Measurements from ENCODE around the gene GNA15. TPM values are rescaled to one million over a fixed set of nuclear protein-coding genes. Genes with fewer than 3 reads are reported as not detected.
A peak's percentile ranks its signal among the peaks of the same experiment; 100 is the strongest.

Gene GNA15
- total RNA-seq, 6 experiments from 2014 or later = 0.31 to 3.9 (median 0.83) TPM

DNA sequence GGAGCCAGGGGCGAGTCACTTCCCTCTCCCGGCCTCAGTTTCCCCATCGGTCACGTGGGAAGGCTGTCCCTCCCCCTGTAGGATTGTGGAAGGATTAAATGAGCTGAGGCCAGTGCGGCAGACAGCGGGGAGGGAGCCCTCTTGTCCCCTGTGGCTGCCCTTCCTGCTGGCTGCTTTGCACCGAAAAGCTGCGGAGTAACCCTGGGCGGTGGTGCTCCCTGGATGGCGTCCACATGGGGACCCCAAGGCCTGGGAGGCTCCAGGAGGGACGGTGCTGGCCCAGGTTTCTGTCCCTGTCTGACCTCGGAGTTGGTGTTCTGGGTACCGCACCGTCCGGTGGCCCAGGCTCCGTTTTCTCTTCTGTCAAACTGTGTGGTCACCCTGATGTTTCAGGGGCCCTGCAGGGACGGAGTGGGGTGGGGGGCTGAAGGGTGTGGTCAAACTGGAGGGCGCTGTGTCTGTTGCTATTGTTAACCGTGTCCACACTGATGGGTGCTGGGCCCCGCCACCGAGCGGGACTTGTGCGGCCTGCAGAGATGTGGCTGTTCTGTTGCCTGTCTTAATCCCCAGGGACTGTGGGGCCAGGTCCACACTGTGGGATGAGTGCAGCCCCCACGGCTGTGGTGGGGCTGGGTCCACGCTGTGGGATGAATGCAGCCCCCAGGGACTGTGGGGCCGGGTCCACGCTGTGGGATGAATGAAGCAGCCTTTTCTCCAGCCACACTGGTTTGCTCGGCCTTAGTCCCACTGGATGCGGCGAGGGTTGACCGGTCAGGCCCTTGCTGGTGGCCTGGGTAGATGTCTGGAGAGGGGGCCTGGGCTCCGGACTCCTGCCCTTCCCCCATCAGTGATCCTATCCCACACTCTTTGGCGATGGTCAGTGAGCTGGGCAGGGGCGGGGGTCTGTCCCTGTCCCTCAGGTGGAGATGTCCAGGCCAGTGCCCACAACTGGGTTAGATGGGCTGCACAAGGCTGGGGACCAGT, 34.8 kb upstream of the GNA15 start:
- TF ChIP-seq POLR2A (IDR thresholded peaks at IDR 0.05) = no peak
- TF ChIP-seq, protein P1, sequence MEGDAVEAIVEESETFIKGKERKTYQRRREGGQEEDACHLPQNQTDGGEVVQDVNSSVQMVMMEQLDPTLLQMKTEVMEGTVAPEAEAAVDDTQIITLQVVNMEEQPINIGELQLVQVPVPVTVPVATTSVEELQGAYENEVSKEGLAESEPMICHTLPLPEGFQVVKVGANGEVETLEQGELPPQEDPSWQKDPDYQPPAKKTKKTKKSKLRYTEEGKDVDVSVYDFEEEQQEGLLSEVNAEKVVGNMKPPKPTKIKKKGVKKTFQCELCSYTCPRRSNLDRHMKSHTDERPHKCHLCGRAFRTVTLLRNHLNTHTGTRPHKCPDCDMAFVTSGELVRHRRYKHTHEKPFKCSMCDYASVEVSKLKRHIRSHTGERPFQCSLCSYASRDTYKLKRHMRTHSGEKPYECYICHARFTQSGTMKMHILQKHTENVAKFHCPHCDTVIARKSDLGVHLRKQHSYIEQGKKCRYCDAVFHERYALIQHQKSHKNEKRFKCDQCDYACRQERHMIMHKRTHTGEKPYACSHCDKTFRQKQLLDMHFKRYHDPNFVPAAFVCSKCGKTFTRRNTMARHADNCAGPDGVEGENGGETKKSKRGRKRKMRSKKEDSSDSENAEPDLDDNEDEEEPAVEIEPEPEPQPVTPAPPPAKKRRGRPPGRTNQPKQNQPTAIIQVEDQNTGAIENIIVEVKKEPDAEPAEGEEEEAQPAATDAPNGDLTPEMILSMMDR (IDR thresholded peaks at IDR 0.05) = no peak
- no peak for ATAC-seq

DNA sequence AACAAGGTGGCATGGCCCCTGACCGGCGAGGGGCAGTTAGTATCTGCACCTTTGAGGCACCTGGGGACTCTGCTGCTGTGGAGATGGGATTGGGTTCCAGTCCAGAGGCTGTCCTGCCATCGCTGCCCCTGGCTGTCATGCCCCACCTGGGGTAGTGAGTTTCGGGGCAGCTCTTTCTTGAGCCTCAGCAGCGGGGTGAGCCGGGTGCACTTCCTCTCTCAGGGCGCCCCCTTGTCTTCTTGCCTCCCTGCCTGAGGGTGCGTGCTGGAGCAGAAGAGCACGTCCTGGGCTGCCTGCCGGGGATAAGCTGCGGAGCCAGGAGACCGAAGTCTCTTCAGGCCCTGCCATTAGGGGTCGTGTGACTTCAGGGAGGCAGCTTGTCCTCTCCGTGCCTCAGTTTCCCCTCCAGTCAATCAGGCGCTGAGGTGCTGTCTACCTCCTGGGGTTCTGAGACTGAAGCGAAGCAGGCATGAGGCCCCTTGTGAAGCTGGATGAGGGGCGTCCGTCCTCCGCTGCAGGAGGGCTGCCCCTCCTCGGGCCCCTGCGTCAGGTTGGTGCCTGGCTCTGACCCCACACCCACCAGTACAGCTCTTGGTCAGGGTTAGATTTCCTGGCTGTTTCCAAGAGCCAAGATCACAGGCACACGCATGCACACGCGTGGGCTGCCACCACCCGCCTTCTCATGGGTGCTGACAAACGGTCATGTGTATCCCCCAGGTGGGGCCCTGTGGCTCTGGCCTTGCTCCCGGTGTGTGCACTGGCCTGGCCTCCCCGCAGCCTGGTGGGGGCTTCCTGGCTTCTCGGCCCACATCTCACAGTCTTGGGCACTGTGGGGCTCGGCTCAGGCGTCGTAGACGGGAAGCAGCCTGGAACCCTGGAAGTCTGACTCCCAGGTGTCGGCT, 33.3 kb upstream of the GNA15 start:
- H3K4me1 ChIP-seq = peaks cover 0 to 31% (median 13%) of the 10 kb centered on the region in 4 donors
- intact Hi-C loops (cut with DNase I) = loop anchor here in 1 of 2 donors (10.0 kb wide), 1 partner anchor 138 kb away; no protein-coding TSS in a partner anchor
- H3K36me3 ChIP-seq = no peaks in the 10 kb centered on the region
- no peaks in the 10 kb centered on the region for H3K9me3 ChIP-seq
- no peak for ATAC-seq
- no peak overlapping the region for H3K4me3 ChIP-seq
- TF ChIP-seq, protein P1 (IDR thresholded peaks at IDR 0.05) = no peak
- no peak for TF ChIP-seq POLR2A (IDR thresholded peaks at IDR 0.05)
- no peaks in the 10 kb centered on the region for H3K27me3 ChIP-seq
- DNase-seq = peak in 1 of 3 donors; percentile 41
- WGBS (ENCODE audit: insufficient coverage, low coverage, low lambda C conversion rate, missing lambda C conversion rate) = 57% methylated on average over 2 of the region's 34 CpGs
- H3K27ac ChIP-seq = no peak overlapping the region

More for the DNA sequence above, 34.8 kb upstream of the GNA15 start:
- H3K36me3 ChIP-seq = no peaks in the 10 kb centered on the region
- intact Hi-C loops (cut with DNase I) = loop anchor here in 1 of 2 donors (10.0 kb wide), 1 partner anchor 136 kb away; no protein-coding TSS in a partner anchor
- no CpG with 5 or more reads among the region's 34 CpGs for WGBS (ENCODE audit: insufficient coverage, low coverage, low lambda C conversion rate, missing lambda C conversion rate)
- peak in 1 of 3 donors; percentile 42 for DNase-seq
- no peak overlapping the region for H3K27ac ChIP-seq
- no peaks in the 10 kb centered on the region for H3K27me3 ChIP-seq
- H3K4me3 ChIP-seq = no peak overlapping the region
- no peaks in the 10 kb centered on the region for H3K9me3 ChIP-seq
- H3K4me1 ChIP-seq = peaks cover 0 to 43% (median 19%) of the 10 kb centered on the region in 4 donors

DNA sequence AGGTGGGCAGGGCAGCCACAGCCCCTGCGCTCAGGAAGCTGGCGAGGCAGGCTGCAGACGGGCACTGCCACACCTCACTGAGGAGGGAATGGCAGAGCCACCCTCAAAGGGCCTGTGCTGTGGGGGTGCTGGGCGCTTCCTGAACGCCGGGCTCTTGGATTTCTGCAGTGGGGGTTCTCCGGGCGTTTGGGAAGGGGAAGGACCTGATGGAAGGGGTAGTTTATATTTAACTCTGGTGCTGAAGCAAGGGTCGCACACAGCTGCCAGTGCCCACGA, 31.2 kb upstream of the GNA15 start:
- H3K36me3 ChIP-seq = no peaks in the 10 kb centered on the region
- H3K4me3 ChIP-seq = no peak overlapping the region
- H3K4me1 ChIP-seq = peaks cover 0 to 11% (median 4%) of the 10 kb centered on the region in 4 donors
- no peak for ATAC-seq
- no peaks in the 10 kb centered on the region for H3K27me3 ChIP-seq
- no CpG with 5 or more reads among the region's 10 CpGs for WGBS (ENCODE audit: insufficient coverage, low coverage, low lambda C conversion rate, missing lambda C conversion rate)
- no peak overlapping the region for H3K27ac ChIP-seq
- intact Hi-C loops (cut with DNase I) = loop anchor here in 1 of 2 donors (10.0 kb wide), 1 partner anchor 140 kb away; no protein-coding TSS in a partner anchor
- H3K9me3 ChIP-seq = no peaks in the 10 kb centered on the region
- TF ChIP-seq POLR2A (IDR thresholded peaks at IDR 0.05) = no peak
- TF ChIP-seq, protein P1 (IDR thresholded peaks at IDR 0.05) = no peak
- no peak for DNase-seq

DNA sequence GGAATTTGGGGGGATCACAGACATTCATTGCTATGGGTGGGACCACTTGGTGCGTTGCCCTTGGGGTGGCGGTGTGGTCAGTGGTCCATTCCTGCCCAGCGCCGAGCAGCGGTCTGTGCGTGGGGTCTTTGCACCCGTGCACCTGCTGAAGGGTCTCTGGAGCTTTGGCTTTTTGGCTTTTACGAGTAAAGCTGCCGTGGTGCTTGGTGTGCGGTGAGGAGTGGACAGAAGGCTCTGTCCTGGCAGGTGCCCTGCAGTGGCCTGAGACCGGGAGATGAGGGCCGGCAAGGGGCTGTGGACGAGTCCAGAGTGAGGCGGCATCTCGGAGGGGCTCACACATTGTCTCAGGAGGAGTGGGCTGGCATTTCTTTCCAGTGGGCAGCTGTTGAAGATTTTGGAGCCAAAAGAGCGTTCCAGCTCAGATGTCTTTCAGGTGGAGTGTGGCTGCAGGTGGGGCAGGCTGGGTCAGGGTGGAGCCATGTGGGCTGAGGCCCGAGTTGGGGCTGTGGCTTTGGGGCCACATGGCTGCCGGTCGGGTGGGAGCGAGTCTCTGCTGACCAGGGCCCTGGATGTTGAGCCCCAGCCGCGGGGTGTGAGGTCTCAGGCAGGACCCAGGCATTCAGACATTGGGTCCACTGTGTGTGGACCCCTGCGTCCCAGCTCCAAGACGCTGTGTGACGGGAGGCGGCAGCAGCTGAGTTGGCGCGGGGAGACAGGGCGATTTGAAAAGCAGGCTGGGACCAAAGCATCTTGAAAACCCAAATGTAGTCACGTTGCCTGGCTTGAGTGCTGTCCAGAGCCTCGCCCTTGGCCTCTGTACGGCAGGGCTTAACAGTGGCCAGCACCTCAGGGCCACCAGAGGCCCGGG, 30.0 kb upstream of the GNA15 start:
- H3K9me3 ChIP-seq = no peaks in the 10 kb centered on the region
- TF ChIP-seq, protein P1 (IDR thresholded peaks at IDR 0.05) = no peak
- TF ChIP-seq POLR2A (IDR thresholded peaks at IDR 0.05) = no peak
- no peak overlapping the region for H3K27ac ChIP-seq
- intact Hi-C loops (cut with DNase I) = loop anchor here in 1 of 2 donors (10.0 kb wide), 1 partner anchor 141 kb away; no protein-coding TSS in a partner anchor
- H3K36me3 ChIP-seq = no peaks in the 10 kb centered on the region
- DNase-seq (no peak), ATAC-seq (no peak)
- peaks cover 0 to 11% (median 4%) of the 10 kb centered on the region in 4 donors for H3K4me1 ChIP-seq
- WGBS (ENCODE audit: insufficient coverage, low coverage, low lambda C conversion rate, missing lambda C conversion rate) = 89% methylated on average over 9 of the region's 33 CpGs
- H3K27me3 ChIP-seq = no peaks in the 10 kb centered on the region
- no peak overlapping the region for H3K4me3 ChIP-seq
